SJCRH30 (cell line): ENCODE results near the gene HESX1. TPM values are rescaled to one million over a fixed set of nuclear protein-coding genes. Genes with fewer than 3 reads are reported as not detected.

ENCODE experiments used
- DNase-seq, 2 experiments: peaks; one replicate each; pipeline ENCODE4 v3.0.0-alpha.2; 2015 to 2020
- H3K27ac ChIP-seq: fragments of 250-450 bp; sonication (Bioruptor Pico); 2 replicates; pipeline ENCODE4 v1.5.1; 2020; ENCODE audit warnings: mild to moderate bottlenecking, moderate library complexity
- H3K27me3 ChIP-seq: fragments of 250-450 bp; sonication (Bioruptor Pico); 2 replicates; pipeline ENCODE4 v1.5.1; 2020; ENCODE audit warnings: mild to moderate bottlenecking, moderate library complexity
- H3K36me3 ChIP-seq: fragments of 250-450 bp; sonication (Bioruptor Pico); 2 replicates; pipeline ENCODE4 v1.5.1; 2020; ENCODE audit warnings: mild to moderate bottlenecking, moderate library complexity
- H3K4me1 ChIP-seq: fragments of 250-450 bp; sonication (Bioruptor Pico); 2 replicates; pipeline ENCODE4 v1.5.1; 2020; ENCODE audit warnings: mild to moderate bottlenecking, moderate library complexity
- H3K4me3 ChIP-seq: fragments of 250-450 bp; sonication (Bioruptor Pico); 2 replicates; pipeline ENCODE4 v1.5.1; 2020; ENCODE audit warnings: mild to moderate bottlenecking, moderate library complexity
- H3K9me3 ChIP-seq: fragments of 250-450 bp; sonication (Bioruptor Pico); replicated peaks from 2 replicates; pipeline ENCODE4 v1.5.1; 2020; ENCODE audit warnings: mild to moderate bottlenecking, moderate library complexity
- total RNA-seq: library from RNA; depleted of rRNA; stranded (reverse); fragments of >200 nt; shearing (Covaris generic); gene quantifications from 2 replicates; pipeline ENCODE4 v1.2.3, GENCODE V29; 2014

HESX1 gene
- total RNA-seq, 1 experiment from 2014 or later, result 1.7 TPM

- H3K4me1 ChIP-seq, result peaks cover 10% of the 10 kb centered on the region
- H3K9me3 ChIP-seq, result no peaks in the 10 kb centered on the region
- no peak for DNase-seq
- H3K36me3 ChIP-seq, result no peaks in the 10 kb centered on the region
- H3K27ac ChIP-seq, result no peak overlapping the region
- no peak overlapping the region for H3K4me3 ChIP-seq
- H3K27me3 ChIP-seq, result no peaks in the 10 kb centered on the region
Measured at GRCh38 chr3:57179580-57180410, 20.0 kb downstream of the HESX1 start.

- H3K4me1 ChIP-seq, result no peaks in the 10 kb centered on the region
- no peaks in the 10 kb centered on the region for H3K36me3 ChIP-seq
- no peak overlapping the region for H3K4me3 ChIP-seq
- no peaks in the 10 kb centered on the region for H3K27me3 ChIP-seq
- no peaks in the 10 kb centered on the region for H3K9me3 ChIP-seq
- no peak overlapping the region for H3K27ac ChIP-seq
- DNase-seq, result no peak
Measured at GRCh38 chr3:57176045-57176444, 23.7 kb downstream of the HESX1 start.

GRCh38 chr3:57173687-57174086 lies 26.1 kb downstream of the HESX1 start:
- DNase-seq, result no peak
- H3K4me1 ChIP-seq, result no peaks in the 10 kb centered on the region
- no peaks in the 10 kb centered on the region for H3K9me3 ChIP-seq
- H3K4me3 ChIP-seq, result no peak overlapping the region
- H3K27me3 ChIP-seq, result no peaks in the 10 kb centered on the region
- no peaks in the 10 kb centered on the region for H3K36me3 ChIP-seq
- H3K27ac ChIP-seq, result no peak overlapping the region

GRCh38 chr3:57170946-57171345 lies 28.8 kb downstream of the HESX1 start:
- Histone ChIP-seq H3K9me3 (no peaks in the 10 kb centered on the region), H3K27me3 (no peaks in the 10 kb centered on the region), H3K36me3 (no peaks in the 10 kb centered on the region), H3K4me1 (no peaks in the 10 kb centered on the region), H3K27ac (no peak overlapping the region), H3K4me3 (no peak overlapping the region)
- no peak for DNase-seq

GRCh38 chr3:57169872-57170623 lies 29.7 kb downstream of the HESX1 start:
- H3K27me3 ChIP-seq, result no peaks in the 10 kb centered on the region
- peaks cover 3% of the 10 kb centered on the region; the same call in 1 of the 2 replicates for H3K4me1 ChIP-seq
- H3K27ac ChIP-seq, result peak overlapping the region; percentile 25; the same call in 1 of the 2 replicates
- no peaks in the 10 kb centered on the region for H3K9me3 ChIP-seq
- H3K36me3 ChIP-seq, result no peaks in the 10 kb centered on the region
- peak; percentile 66 to 84 for DNase-seq
- peak overlapping the region; percentile 57 for H3K4me3 ChIP-seq

- H3K4me1 ChIP-seq, result peaks cover 3% of the 10 kb centered on the region; the same call in 1 of the 2 replicates
- H3K9me3 ChIP-seq, result no peaks in the 10 kb centered on the region
- DNase-seq, result no peak
- H3K27me3 ChIP-seq, result no peaks in the 10 kb centered on the region
- H3K27ac ChIP-seq, result no peak overlapping the region
- no peak overlapping the region for H3K4me3 ChIP-seq
- no peaks in the 10 kb centered on the region for H3K36me3 ChIP-seq
Measured at GRCh38 chr3:57169108-57169507, 30.7 kb downstream of the HESX1 start.

- Histone ChIP-seq H3K27ac (no peak overlapping the region), H3K36me3 (no peaks in the 10 kb centered on the region), H3K4me3 (no peak overlapping the region), H3K4me1 (peaks cover 6% of the 10 kb centered on the region; the same call in 1 of the 2 replicates), H3K27me3 (no peaks in the 10 kb centered on the region), H3K9me3 (no peaks in the 10 kb centered on the region)
- DNase-seq, result no peak
Measured at GRCh38 chr3:57168151-57168550, 31.6 kb downstream of the HESX1 start.

- Histone ChIP-seq H3K36me3 (no peaks in the 10 kb centered on the region), H3K9me3 (no peaks in the 10 kb centered on the region), H3K4me3 (no peak overlapping the region), H3K27ac (no peak overlapping the region), H3K27me3 (no peaks in the 10 kb centered on the region), H3K4me1 (peaks cover 7% of the 10 kb centered on the region)
- DNase-seq, result no peak
Measured at GRCh38 chr3:57166660-57167059, 33.1 kb downstream of the HESX1 start.

GRCh38 chr3:57165641-57166040 lies 34.1 kb downstream of the HESX1 start:
- Histone ChIP-seq H3K27me3 (no peaks in the 10 kb centered on the region), H3K9me3 (no peaks in the 10 kb centered on the region)

GRCh38 chr3:57164657-57165573 lies 34.9 kb downstream of the HESX1 start, which contains the start of gene IL17RD:
TSS of gene IL17RD (minus strand) at chr3:57165353. CDS start at chr3:57165286, 67 bp downstream.
- no peaks in the 10 kb centered on the region for H3K9me3 ChIP-seq
- H3K4me3 ChIP-seq, result peak within 1 kb of the TSS; percentile 91
- peak; percentile 86 to 92 for DNase-seq
- no peaks in the 10 kb centered on the region for H3K36me3 ChIP-seq
- no peaks in the 10 kb centered on the region for H3K27me3 ChIP-seq
- peaks cover 20% of the 10 kb centered on the region for H3K4me1 ChIP-seq
- H3K27ac ChIP-seq, result peak within 1 kb of the TSS; percentile 30; the same call in 1 of the 2 replicates

More at GRCh38 chr3:57165641-57166040, 34.1 kb downstream of the HESX1 start:
- Histone ChIP-seq H3K4me3 (no peak overlapping the region; the same call in 1 of the 2 replicates), H3K36me3 (no peaks in the 10 kb centered on the region), H3K4me1 (peaks cover 13% of the 10 kb centered on the region), H3K27ac (no peak overlapping the region)
- peak in 1 of 2 experiments; percentile 25 for DNase-seq

GRCh38 chr3:57164217-57164656 lies 35.5 kb downstream of the HESX1 start:
- peak overlapping the region; percentile 30; the same call in 1 of the 2 replicates for H3K27ac ChIP-seq
- H3K9me3 ChIP-seq, result no peaks in the 10 kb centered on the region
- H3K36me3 ChIP-seq, result no peaks in the 10 kb centered on the region
- H3K4me1 ChIP-seq, result peaks cover 27% of the 10 kb centered on the region
- DNase-seq, result peak; percentile 31 to 47
- H3K4me3 ChIP-seq, result peak overlapping the region; percentile 91
- no peaks in the 10 kb centered on the region for H3K27me3 ChIP-seq

GRCh38 chr3:57163751-57164150 lies 36.0 kb downstream of the HESX1 start:
- Histone ChIP-seq H3K9me3 (no peaks in the 10 kb centered on the region), H3K27me3 (no peaks in the 10 kb centered on the region), H3K4me3 (peak overlapping the region; percentile 91), H3K4me1 (peaks cover 32% of the 10 kb centered on the region), H3K36me3 (no peaks in the 10 kb centered on the region), H3K27ac (peak overlapping the region; percentile 30; the same call in 1 of the 2 replicates)
- DNase-seq, result no peak

- Histone ChIP-seq H3K4me1 (peaks cover 41% of the 10 kb centered on the region), H3K4me3 (no peak overlapping the region), H3K27me3 (no peaks in the 10 kb centered on the region), H3K27ac (no peak overlapping the region), H3K36me3 (no peaks in the 10 kb centered on the region), H3K9me3 (no peaks in the 10 kb centered on the region)
- no peak for DNase-seq
Measured at GRCh38 chr3:57161915-57162314, 37.9 kb downstream of the HESX1 start.
